NT2/D1 (cell line): ENCODE measurements around the gene ZBTB20.

Source experiments
- DNase-seq: peaks from one replicate; pipeline ENCODE4 v3.0.0-alpha.2; 2011; ENCODE audit warnings: low read depth, low spot score
- H3K27me3 ChIP-seq: 2 replicates; pipeline ENCODE4 v1.6.0; 2011; ENCODE audit warnings: mild to moderate bottlenecking; ENCODE audit not compliant: insufficient read length, insufficient read depth
- H3K36me3 ChIP-seq: 2 replicates; pipeline ENCODE4 v1.6.1; 2011; ENCODE audit warnings: mild to moderate bottlenecking, low read length, mixed read lengths; ENCODE audit not compliant: insufficient read depth, insufficient read length
- H3K4me1 ChIP-seq: 2 replicates; pipeline ENCODE4 v1.5.1; 2011; ENCODE audit not compliant: insufficient read depth, insufficient read length
- H3K4me3 ChIP-seq: 2 replicates; pipeline ENCODE4 v1.5.1; 2011; ENCODE audit warnings: low read depth; ENCODE audit not compliant: insufficient read length
- H3K9ac ChIP-seq: 2 replicates; pipeline ENCODE4 v1.6.0; 2011; ENCODE audit warnings: low read depth; ENCODE audit not compliant: insufficient read length
- H3K9me3 ChIP-seq: 2 replicates; pipeline ENCODE4 v1.5.1; 2011; ENCODE audit warnings: mild to moderate bottlenecking, low read length; ENCODE audit not compliant: insufficient read depth
- SUZ12 ChIP-seq: IDR thresholded peaks from 2 replicates; pipeline ENCODE4 v1.6.1; 2011; ENCODE audit not compliant: insufficient read length, insufficient read depth; ENCODE audit errors: extremely low read depth
- YY1 ChIP-seq: IDR thresholded peaks from 2 replicates; pipeline ENCODE4 v1.6.1; 2011; ENCODE audit not compliant: insufficient read length, insufficient read depth
- ZNF274 ChIP-seq: IDR thresholded peaks from 2 replicates; pipeline ENCODE4 v1.6.1; 2011; ENCODE audit warnings: mild to moderate bottlenecking, low read depth, low read length

Gene ZBTB20

DNA sequence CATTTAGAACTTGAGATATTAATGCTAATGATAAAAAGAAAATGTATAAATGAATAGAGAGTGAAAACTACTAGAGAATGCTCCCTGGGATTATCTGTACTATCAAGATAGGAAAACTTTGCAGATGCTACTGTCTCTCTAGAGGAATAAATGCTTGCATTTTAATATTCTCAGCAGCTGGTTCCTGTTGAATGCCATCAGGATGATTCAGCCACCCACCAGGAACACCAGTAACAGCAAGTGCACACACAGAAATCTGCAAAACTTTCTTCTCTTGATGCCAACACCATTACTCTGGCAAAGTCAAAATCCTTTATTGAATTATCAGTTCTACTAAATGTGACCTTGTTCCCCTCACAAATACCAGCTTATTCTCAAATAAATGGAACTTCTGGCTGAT is 704.8 kb downstream of the ZBTB20 start:
- H3K36me3 ChIP-seq: no peaks in the 10 kb centered on the region
- no peak for TF ChIP-seq YY1
- TF ChIP-seq ZNF274: no peak
- TF ChIP-seq SUZ12: no peak
- no peak overlapping the region for H3K9ac ChIP-seq
- H3K4me3 ChIP-seq: no peak overlapping the region
- no peaks in the 10 kb centered on the region for H3K27me3 ChIP-seq
- H3K4me1 ChIP-seq: no peaks in the 10 kb centered on the region
- DNase-seq: no peak
- H3K9me3 ChIP-seq: no peaks in the 10 kb centered on the region

DNA sequence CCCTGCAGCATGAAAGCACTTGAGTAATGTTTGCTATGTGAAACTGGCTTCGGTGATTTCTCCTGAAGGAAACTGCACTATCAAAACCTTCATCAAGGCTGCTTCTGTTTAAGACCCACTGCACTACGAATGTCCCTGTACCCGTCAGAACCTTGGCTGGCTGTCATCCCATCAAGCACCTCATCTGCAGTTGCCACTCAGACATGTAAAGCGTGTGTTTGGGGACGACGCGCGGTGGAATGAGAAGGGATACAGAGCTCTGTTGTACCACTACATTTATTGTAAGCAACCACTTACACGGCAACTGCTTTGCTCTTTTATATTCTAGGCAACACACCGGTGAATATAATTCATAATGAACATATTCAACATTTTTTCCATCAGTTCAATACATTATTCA is 705.7 kb downstream of the ZBTB20 start:
- H3K9me3 ChIP-seq: no peaks in the 10 kb centered on the region
- no peak overlapping the region for H3K9ac ChIP-seq
- no peaks in the 10 kb centered on the region for H3K36me3 ChIP-seq
- H3K4me3 ChIP-seq: no peak overlapping the region
- no peaks in the 10 kb centered on the region for H3K27me3 ChIP-seq
- no peak for TF ChIP-seq ZNF274
- no peak for TF ChIP-seq SUZ12
- no peak for DNase-seq
- no peaks in the 10 kb centered on the region for H3K4me1 ChIP-seq

DNA sequence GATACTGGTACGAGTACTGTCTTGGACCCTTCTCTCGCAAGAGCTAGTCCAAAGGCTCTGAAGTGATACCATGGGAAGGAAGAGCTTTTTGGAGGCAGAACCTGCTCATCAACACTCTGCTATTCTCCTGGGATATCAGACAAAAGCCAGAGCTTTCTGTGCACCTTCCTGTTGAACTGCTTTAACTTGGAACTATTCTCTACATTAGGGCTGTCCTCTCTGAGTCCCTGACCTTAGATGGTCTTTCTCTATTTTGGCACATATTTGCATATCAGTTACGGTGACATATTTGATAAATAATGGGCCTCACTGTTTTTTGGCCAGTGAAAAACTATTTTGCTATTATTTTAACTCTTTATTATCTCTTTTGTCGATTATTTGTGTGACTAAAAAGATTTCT is 706.4 kb downstream of the ZBTB20 start:
- Histone ChIP-seq H3K27me3 (no peaks in the 10 kb centered on the region), H3K9ac (no peak overlapping the region), H3K9me3 (no peaks in the 10 kb centered on the region), H3K4me3 (no peak overlapping the region), H3K4me1 (no peaks in the 10 kb centered on the region), H3K36me3 (no peaks in the 10 kb centered on the region)
- no peak for DNase-seq
- TF ChIP-seq ZNF274 (no peak), YY1 (no peak), SUZ12 (no peak)

DNA sequence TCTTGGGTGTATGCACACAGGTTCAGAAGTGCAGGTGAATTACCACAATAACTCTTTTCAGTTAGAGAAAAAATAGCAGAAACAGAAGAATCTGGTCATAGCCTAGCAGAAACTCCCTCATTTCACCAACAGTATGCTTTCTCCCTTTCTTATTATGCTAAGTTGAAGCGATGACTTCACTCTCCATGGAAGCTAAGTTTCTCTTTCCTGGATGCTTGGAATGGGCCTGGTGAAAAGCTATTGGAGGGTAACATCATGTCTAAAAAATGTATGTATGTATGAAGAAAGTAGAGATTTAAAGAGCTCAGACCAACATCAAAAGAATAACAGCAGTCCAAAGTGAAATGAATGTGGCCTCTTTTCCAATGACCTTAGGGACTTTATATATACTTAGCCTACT is 707.8 kb downstream of the ZBTB20 start:
- no peaks in the 10 kb centered on the region for H3K27me3 ChIP-seq
- no peak overlapping the region for H3K4me3 ChIP-seq
- no peaks in the 10 kb centered on the region for H3K36me3 ChIP-seq
- TF ChIP-seq YY1: no peak
- TF ChIP-seq ZNF274: no peak
- TF ChIP-seq SUZ12: no peak
- no peak for DNase-seq
- no peak overlapping the region for H3K9ac ChIP-seq
- H3K9me3 ChIP-seq: no peaks in the 10 kb centered on the region
- no peaks in the 10 kb centered on the region for H3K4me1 ChIP-seq

DNA sequence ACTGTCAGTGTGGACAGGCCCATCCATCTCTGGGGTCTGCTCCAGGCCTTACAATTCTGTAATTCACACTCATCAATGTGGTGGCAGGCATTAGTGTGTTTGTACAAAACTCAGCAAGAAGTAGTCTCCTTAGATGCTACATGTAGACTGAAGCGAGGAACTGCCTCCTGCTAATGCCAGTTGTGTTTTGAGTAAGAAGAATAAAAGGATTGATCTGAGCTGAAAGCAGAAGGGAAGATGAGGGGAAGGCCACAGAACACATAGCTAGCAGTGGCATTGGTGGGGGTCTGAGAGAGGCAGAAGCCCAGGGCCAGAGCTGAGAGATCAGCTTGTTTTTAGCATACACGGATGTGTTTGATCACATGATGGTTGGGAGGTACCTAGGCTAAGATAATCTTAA is 709.2 kb downstream of the ZBTB20 start:
- no peaks in the 10 kb centered on the region for H3K27me3 ChIP-seq
- no peaks in the 10 kb centered on the region for H3K36me3 ChIP-seq
- H3K4me3 ChIP-seq: no peak overlapping the region
- H3K4me1 ChIP-seq: no peaks in the 10 kb centered on the region
- TF ChIP-seq SUZ12 (no peak), YY1 (no peak), ZNF274 (no peak)
- no peak for DNase-seq
- no peaks in the 10 kb centered on the region for H3K9me3 ChIP-seq
- H3K9ac ChIP-seq: no peak overlapping the region

DNA sequence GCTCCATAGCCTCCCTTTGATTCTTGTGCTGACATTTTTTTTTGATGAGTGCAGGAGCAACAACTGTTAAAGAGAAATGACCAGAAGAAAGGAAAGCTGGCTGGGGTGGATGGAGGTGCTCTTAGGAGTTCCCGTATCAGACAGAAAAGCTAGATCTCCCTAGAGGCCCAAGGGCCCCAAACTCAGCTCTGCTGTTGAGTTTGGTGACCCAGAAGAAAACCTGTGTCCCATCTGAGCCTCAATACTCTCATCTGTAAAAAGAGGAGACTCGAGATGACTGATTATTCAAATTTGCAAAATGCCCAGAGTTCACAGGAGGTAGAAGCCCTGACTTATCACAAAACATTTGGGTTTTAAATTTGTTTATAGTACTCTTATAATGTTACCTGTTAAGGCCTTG is 710.9 kb downstream of the ZBTB20 start:
- Histone ChIP-seq H3K4me3 (no peak overlapping the region), H3K27me3 (no peaks in the 10 kb centered on the region)

DNA sequence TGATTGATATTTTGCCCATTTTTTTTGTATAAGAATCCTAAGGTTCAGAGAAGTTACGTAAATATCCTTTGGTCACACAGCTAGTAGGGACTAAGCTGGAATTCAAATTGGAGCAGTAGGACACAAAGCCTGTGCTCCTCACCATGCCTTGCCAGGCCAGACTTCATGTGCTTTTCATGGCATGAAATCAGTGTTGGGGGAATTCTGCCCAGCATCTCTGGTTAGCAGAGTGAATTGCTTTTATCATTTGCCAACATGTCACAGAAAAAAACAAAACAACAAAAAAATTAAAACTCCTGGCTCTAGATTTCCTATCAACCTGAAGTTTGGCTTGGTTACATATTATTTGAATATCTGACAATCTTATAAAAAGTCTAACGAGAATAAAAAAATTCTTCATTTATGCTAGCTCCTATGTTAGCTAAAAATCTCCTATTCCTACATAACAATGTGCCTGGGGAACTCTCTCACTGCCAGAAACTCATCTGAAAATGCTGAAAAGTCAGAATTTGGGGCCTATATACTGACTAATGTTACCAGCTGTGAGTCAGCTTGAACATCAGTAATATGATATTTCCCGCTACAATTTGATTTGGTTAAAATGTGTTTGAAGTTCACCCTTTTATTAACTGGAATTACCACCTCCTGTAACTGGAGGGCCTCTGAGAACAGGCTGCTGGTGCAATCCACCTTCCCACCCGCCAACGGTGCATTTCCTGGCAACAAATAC is 711.5 kb downstream of the ZBTB20 start:
- Histone ChIP-seq H3K9ac (no peak overlapping the region), H3K4me3 (no peak overlapping the region), H3K27me3 (no peaks in the 10 kb centered on the region), H3K9me3 (no peaks in the 10 kb centered on the region), H3K36me3 (no peaks in the 10 kb centered on the region), H3K4me1 (no peaks in the 10 kb centered on the region)
- TF ChIP-seq SUZ12 (no peak), YY1 (no peak), ZNF274 (no peak)
- DNase-seq: no peak

More for the DNA sequence above, 710.9 kb downstream of the ZBTB20 start:
- Histone ChIP-seq H3K9me3 (no peaks in the 10 kb centered on the region), H3K9ac (no peak overlapping the region), H3K36me3 (no peaks in the 10 kb centered on the region), H3K4me1 (no peaks in the 10 kb centered on the region)
- no peak for DNase-seq
- TF ChIP-seq YY1 (no peak), ZNF274 (no peak), SUZ12 (no peak)

DNA sequence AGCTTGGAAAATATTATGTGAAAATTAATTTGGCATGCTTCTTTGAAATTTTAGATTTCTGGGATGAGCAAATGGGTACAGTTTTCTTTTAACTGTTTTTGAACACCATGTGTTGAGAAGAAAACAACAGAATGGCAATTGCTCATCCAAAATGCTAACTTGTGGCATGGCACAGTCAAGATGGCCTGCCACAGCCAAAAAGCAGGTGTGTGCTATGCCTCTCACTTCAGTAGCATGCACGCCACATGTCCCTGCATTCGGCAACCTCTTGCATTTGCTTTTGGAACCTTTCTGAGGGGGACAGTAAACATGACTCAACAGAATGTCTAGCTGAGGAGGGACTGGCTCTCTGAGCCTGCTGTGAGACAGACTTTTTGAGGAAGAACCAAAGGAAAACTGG is 714.8 kb downstream of the ZBTB20 start:
- H3K27me3 ChIP-seq: no peaks in the 10 kb centered on the region
- H3K9ac ChIP-seq: no peak overlapping the region
- H3K36me3 ChIP-seq: no peaks in the 10 kb centered on the region
- no peak overlapping the region for H3K4me3 ChIP-seq
- TF ChIP-seq SUZ12 (no peak), ZNF274 (no peak), YY1 (no peak)
- no peak for DNase-seq
- no peaks in the 10 kb centered on the region for H3K9me3 ChIP-seq
- no peaks in the 10 kb centered on the region for H3K4me1 ChIP-seq
